HCT116 (cell line): ENCODE data around the gene CRTC1. TPM values are rescaled to one million over a fixed set of nuclear protein-coding genes. Genes with fewer than 3 reads are reported as not detected.

Source experiments
- ATAC-seq: fragments of 200-7000 bp; cut with Tn5 transposase; 2 replicates; pipeline ENCODE4 v1.9.1; 2020; ENCODE audit warnings: mild to moderate bottlenecking, moderate library complexity
- BruUV-seq: library from RNA; stranded (reverse); fragments of 400-500 nt; replicated peaks from 2 replicates; lab custom pipeline; 2021; lab: Mats Ljungman, UMichigan
- CTCF ChIA-PET: fragments of 300-600 bp; sonication (Branson Sonifier 250); formaldehyde crosslinking; loops from one replicate; lab custom pipeline; 2021; ENCODE audit warnings: antibody characterized with exemption; lab: Charles Lee
- POLR2A ChIA-PET: fragments of 300-600, 350-600 bp; sonication (Branson Sonifier 250); formaldehyde crosslinking; loops from one replicate; lab custom pipeline; 2021; ENCODE audit warnings: antibody characterized with exemption; lab: Charles Lee
- RAD21 ChIA-PET, 2 experiments: fragments of 300-600 bp; sonication (Branson Sonifier 250); formaldehyde crosslinking; loops; one replicate each; lab custom pipeline; 2023; ENCODE audit warnings: low total read pairs in 2 of 2; ENCODE audit not compliant: uncharacterized antibody in 2 of 2, unreplicated experiment in 2 of 2, low non-redundant PET in 1 of 2; lab: Charles Lee
- DNase-seq: peaks from one replicate; pipeline ENCODE4 v3.0.0-alpha.2; 2010; ENCODE audit warnings: low read depth, low spot score
- H2AFZ ChIP-seq: fragments of 200-600 bp; shearing (Covaris generic), sonication (generic); 2 replicates; pipeline ENCODE4 v1.6.1; 2017; ENCODE audit warnings: low read depth, mixed run types, mixed read lengths, antibody characterized with exemption, low read length; ENCODE audit not compliant: poor library complexity, severe bottlenecking
- H3K27ac ChIP-seq: 2 replicates; pipeline ENCODE4 v1.5.1; 2012; ENCODE audit warnings: low read depth, low read length
- H3K27me3 ChIP-seq: fragments of 200-600 bp; sonication (generic); 2 replicates; pipeline ENCODE4 v1.6.1; 2016; ENCODE audit warnings: mixed run types, low read length, mixed read lengths; ENCODE audit not compliant: insufficient read depth
- H3K36me3 ChIP-seq, 2 experiments: fragments of 200-500 bp in 1 of 2; fragments of 200-600 bp in 1 of 2; sonication (Bioruptor generic) in 1 of 2; sonication (generic) in 1 of 2; 2 replicates each; pipeline versions ENCODE4 v1.5.1 to v1.6.1; 2014 to 2016; ENCODE audit warnings: low read length in 2 of 2, inconsistent platforms in 1 of 2, mixed read lengths in 1 of 2, mixed run types in 1 of 2; ENCODE audit not compliant: insufficient read depth in 2 of 2, control insufficient read depth in 1 of 2
- H3K4me1 ChIP-seq, 2 experiments: fragments of 200-600 bp in 1 of 2; sonication (generic) in 1 of 2; 2 replicates each; pipeline versions ENCODE4 v1.5.1 to v1.6.1; 2012 to 2017; ENCODE audit warnings: low read length in 2 of 2, inconsistent platforms in 1 of 2, mild to moderate bottlenecking in 1 of 2, mixed read lengths in 1 of 2, mixed run types in 1 of 2, moderate library complexity in 1 of 2; ENCODE audit not compliant: insufficient read depth in 2 of 2, control insufficient read depth in 1 of 2
- H3K4me2 ChIP-seq: fragments of 200-600 bp; sonication (generic); 2 replicates; pipeline ENCODE4 v1.6.1; 2017; ENCODE audit warnings: mixed run types, low read length, mixed read lengths
- H3K4me3 ChIP-seq, 2 experiments: fragments of 200-600 bp in 1 of 2; sonication (generic) in 1 of 2; replicated peaks in 1 of 2; 2 replicates each; pipeline ENCODE4 v1.5.1; 2011 to 2016; ENCODE audit warnings: low read length in 2 of 2, control low read depth in 1 of 2, low read depth in 1 of 2, mild to moderate bottlenecking in 1 of 2, mixed read lengths in 1 of 2, mixed run types in 1 of 2
- H3K79me2 ChIP-seq: fragments of 200-600 bp; sonication (generic); 2 replicates; pipeline ENCODE4 v1.6.1; 2017; ENCODE audit warnings: mild to moderate bottlenecking, mixed run types, low read length, moderate library complexity, mixed read lengths; ENCODE audit not compliant: insufficient read depth
- H3K9ac ChIP-seq: fragments of 200-600 bp; sonication (generic); 2 replicates; pipeline ENCODE4 v1.6.1; 2016; ENCODE audit warnings: low read length, mixed read lengths
- H3K9me2 ChIP-seq: fragments of 200-600 bp; sonication (generic), shearing (Covaris generic); 2 replicates; pipeline ENCODE4 v1.6.1; 2017; ENCODE audit warnings: mixed run types, mild to moderate bottlenecking, moderate library complexity; ENCODE audit not compliant: insufficient read depth
- H3K9me3 ChIP-seq, 2 experiments: fragments of 200-500 bp in 1 of 2; fragments of 200-600 bp in 1 of 2; sonication (Bioruptor generic) in 1 of 2; sonication (generic) in 1 of 2; 2 replicates each; pipeline ENCODE4 v1.6.1; 2014 to 2017; ENCODE audit warnings: low read length in 2 of 2, mixed read lengths in 2 of 2, inconsistent platforms in 1 of 2, low read depth in 1 of 2, mild to moderate bottlenecking in 1 of 2, mixed run types in 1 of 2, moderate library complexity in 1 of 2; ENCODE audit not compliant: control insufficient read depth in 1 of 2, insufficient read depth in 1 of 2
- H4K20me1 ChIP-seq: fragments of 200-600 bp; sonication (generic), shearing (Covaris generic); 2 replicates; pipeline ENCODE4 v1.6.1; 2017; ENCODE audit warnings: mixed run types, mild to moderate bottlenecking, moderate library complexity; ENCODE audit not compliant: insufficient read depth
- ATF3 ChIP-seq: IDR thresholded peaks from 2 replicates; pipeline ENCODE4 v1.6.1; 2012
- CBX3 ChIP-seq: IDR thresholded peaks from 2 replicates; pipeline ENCODE4 v1.6.1; 2012; ENCODE audit warnings: low read depth
- CEBPB ChIP-seq: IDR thresholded peaks from 2 replicates; pipeline ENCODE4 v1.6.1; 2012; ENCODE audit warnings: low read depth
- EZH2 ChIP-seq: fragments of 200-600 bp; sonication (generic); IDR thresholded peaks from 2 replicates; pipeline ENCODE4 v1.6.1; 2017; ENCODE audit warnings: antibody characterized with exemption, mixed run types
- EZH2phosphoT487 ChIP-seq: fragments of 200-600 bp; IDR thresholded peaks from 2 replicates; pipeline ENCODE4 v1.6.1; 2018; ENCODE audit warnings: antibody characterized with exemption, borderline replicate concordance
- FOSL1 ChIP-seq: IDR thresholded peaks from 2 replicates; pipeline ENCODE4 v1.6.1; 2012; ENCODE audit warnings: low read depth
- RAD21 ChIP-seq: IDR thresholded peaks from 2 replicates; pipeline ENCODE4 v1.6.1; 2012; ENCODE audit warnings: low read depth, mild to moderate bottlenecking
- SRF ChIP-seq: IDR thresholded peaks from 2 replicates; pipeline ENCODE4 v1.6.1; 2012; ENCODE audit warnings: low read depth
- TCF7L2 ChIP-seq: IDR thresholded peaks from 2 replicates; pipeline ENCODE4 v1.7.0; 2011; ENCODE audit warnings: borderline replicate concordance, inconsistent platforms; ENCODE audit not compliant: insufficient read depth, insufficient read length; ENCODE audit errors: extremely low read depth
- ZNF274 ChIP-seq: fragments of 200-500 bp; sonication (Bioruptor generic); IDR thresholded peaks from 2 replicates; pipeline ENCODE4 v1.6.1; 2014; ENCODE audit warnings: mild to moderate bottlenecking, low read depth, low read length, inconsistent platforms
- intact Hi-C: fragments of 100-400 bp; cut with micrococcal nuclease; formaldehyde crosslinking; loops from 2 replicates; pipeline ENCODE4 v1.10.0; 2022
- total RNA-seq: library from RNA; stranded (reverse); gene quantifications from one replicate; pipeline ENCODE4 v1.2.1, GENCODE V29; 2021; ENCODE audit not compliant: unreplicated experiment
- TF ChIP-seq, protein P1 (sequence below): IDR thresholded peaks from 2 replicates; pipeline ENCODE4 v1.6.1; 2011; ENCODE audit warnings: mild to moderate bottlenecking, low read length, moderate library complexity; ENCODE audit not compliant: insufficient replicate concordance; ENCODE audit errors: extremely low read depth

The CRTC1 gene
- total RNA-seq, 1 experiment from 2014 or later: 14.9 TPM

DNA sequence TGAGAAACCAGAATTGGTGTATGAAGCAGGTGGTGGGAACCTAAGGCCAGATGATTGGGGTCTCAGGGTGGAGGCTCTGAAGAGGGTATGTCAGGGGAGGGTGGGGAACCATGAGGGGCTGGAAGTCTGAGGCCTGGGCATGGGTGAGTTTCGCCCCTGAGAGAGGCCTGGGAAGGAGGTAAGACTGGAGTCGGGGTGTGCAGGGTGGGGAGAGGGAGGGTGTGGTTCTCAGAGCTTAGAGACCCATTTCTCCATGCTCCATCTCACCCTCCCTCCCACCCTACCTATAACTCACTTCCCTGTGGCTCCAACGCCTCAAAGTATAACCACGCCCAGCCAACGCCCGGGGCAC lies 47.7 kb upstream of the CRTC1 start:
- intact Hi-C loops: loop anchor here (2.0 to 5.0 kb wide), 2 partner anchors 44 to 113 kb away; partner anchors contain the start of gene ELL
- CTCF ChIA-PET: interaction anchor here (0.8 kb wide), 1 partner anchor 42 kb away, joined by 3 read pairs; no protein-coding TSS in a partner anchor
- H3K4me1 ChIP-seq: peaks cover 9 to 27% of the 10 kb centered on the region in 2 experiments
- H3K79me2 ChIP-seq: peaks cover 33% of the 10 kb centered on the region
- H3K4me2 ChIP-seq: peak overlapping the region; percentile 44
- H3K9me3 ChIP-seq: no peaks in the 10 kb centered on the region
- no peak overlapping the region for H3K9ac ChIP-seq
- H3K27ac ChIP-seq: no peak overlapping the region
- ATAC-seq (no peak), DNase-seq (no peak)
- POLR2A ChIA-PET: no interaction called here
- no peaks in the 10 kb centered on the region for H3K27me3 ChIP-seq
- TF ChIP-seq ZNF274: no peak
- TF ChIP-seq EZH2: no peak
- TF ChIP-seq EZH2phosphoT487: no peak
- no peak for TF ChIP-seq FOSL1
- no peak for TF ChIP-seq SRF
- TF ChIP-seq RAD21: no peak
- TF ChIP-seq, protein P1, sequence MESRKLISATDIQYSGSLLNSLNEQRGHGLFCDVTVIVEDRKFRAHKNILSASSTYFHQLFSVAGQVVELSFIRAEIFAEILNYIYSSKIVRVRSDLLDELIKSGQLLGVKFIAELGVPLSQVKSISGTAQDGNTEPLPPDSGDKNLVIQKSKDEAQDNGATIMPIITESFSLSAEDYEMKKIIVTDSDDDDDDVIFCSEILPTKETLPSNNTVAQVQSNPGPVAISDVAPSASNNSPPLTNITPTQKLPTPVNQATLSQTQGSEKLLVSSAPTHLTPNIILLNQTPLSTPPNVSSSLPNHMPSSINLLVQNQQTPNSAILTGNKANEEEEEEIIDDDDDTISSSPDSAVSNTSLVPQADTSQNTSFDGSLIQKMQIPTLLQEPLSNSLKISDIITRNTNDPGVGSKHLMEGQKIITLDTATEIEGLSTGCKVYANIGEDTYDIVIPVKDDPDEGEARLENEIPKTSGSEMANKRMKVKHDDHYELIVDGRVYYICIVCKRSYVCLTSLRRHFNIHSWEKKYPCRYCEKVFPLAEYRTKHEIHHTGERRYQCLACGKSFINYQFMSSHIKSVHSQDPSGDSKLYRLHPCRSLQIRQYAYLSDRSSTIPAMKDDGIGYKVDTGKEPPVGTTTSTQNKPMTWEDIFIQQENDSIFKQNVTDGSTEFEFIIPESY: no peak
- no peak for TF ChIP-seq ATF3
- no peak for TF ChIP-seq CEBPB
- TF ChIP-seq TCF7L2: no peak
- TF ChIP-seq CBX3: no peak
- no TSS peak for BruUV-seq
- no peaks in the 10 kb centered on the region for H3K36me3 ChIP-seq
- H3K9me2 ChIP-seq: no peaks in the 10 kb centered on the region
- no peaks in the 10 kb centered on the region for H4K20me1 ChIP-seq
- H2AFZ ChIP-seq: no peak overlapping the region
- RAD21 ChIA-PET: no interaction called here
- H3K4me3 ChIP-seq: no peak overlapping the region
